Measurements from ENCODE around the gene ACAA1.
"Not testable (repeated sequence)": the region's sequence is repeated elsewhere in the genome, so short reads cannot be mapped to it uniquely, and the experiment has no call there.

Gene ACAA1

GRCh38 chr3:38139652-38140051 lies 2.7 kb upstream of the ACAA1 start:
- TF ChIP-seq CTCF (IDR thresholded peaks at IDR 0.05; ENCODE audit: low read depth, low read length): no peak
- no peak for DNase-seq (ENCODE audit: extremely low read depth, low read depth)

GRCh38 chr3:38139191-38139590 lies 2.3 kb upstream of the ACAA1 start:
- no peak for DNase-seq (ENCODE audit: extremely low read depth, low read depth)
- TF ChIP-seq CTCF (IDR thresholded peaks at IDR 0.05; ENCODE audit: low read depth, low read length): no peak

GRCh38 chr3:38138349-38139190 lies 1.6 kb upstream of the ACAA1 start, which contains the start of gene MYD88:
Gene MYD88 (plus strand): TSS chr3:38138661. CDS start chr3:38138701, 40 bp downstream.
- DNase-seq (ENCODE audit: extremely low read depth, low read depth): no peak
- no peak; the same call in 1 of the 2 replicates for TF ChIP-seq CTCF (IDR thresholded peaks at IDR 0.05; ENCODE audit: low read depth, low read length)

GRCh38 chr3:38137615-38138348 lies 855 bp upstream of the ACAA1 start:
- TF ChIP-seq CTCF (IDR thresholded peaks at IDR 0.05; ENCODE audit: low read depth, low read length): no peak; the same call in none of the 2 replicates
- no peak for DNase-seq (ENCODE audit: extremely low read depth, low read depth)

- TF ChIP-seq CTCF (IDR thresholded peaks at IDR 0.05; ENCODE audit: low read depth, low read length): no peak
- DNase-seq (ENCODE audit: extremely low read depth, low read depth): no peak
These were observed 542 bp downstream of the ACAA1 start for GRCh38 chr3:38136393-38136776.

- DNase-seq (ENCODE audit: extremely low read depth, low read depth): not testable (repeated sequence)
These were observed 1.2 kb downstream of the ACAA1 start for GRCh38 chr3:38135621-38136277.

GRCh38 chr3:38134517-38135143 lies 2.3 kb downstream of the ACAA1 start:
- not testable (repeated sequence) for DNase-seq (ENCODE audit: extremely low read depth, low read depth)

Data from AG09319 (cell line).